AG20443 (cell line): ENCODE data around the gene LAMA1.

ENCODE experiments used
- DNase-seq: peaks from one replicate; pipeline ENCODE4 v3.0.0; 2012; ENCODE audit warnings: low spot score, mixed read lengths

Gene LAMA1

DNA sequence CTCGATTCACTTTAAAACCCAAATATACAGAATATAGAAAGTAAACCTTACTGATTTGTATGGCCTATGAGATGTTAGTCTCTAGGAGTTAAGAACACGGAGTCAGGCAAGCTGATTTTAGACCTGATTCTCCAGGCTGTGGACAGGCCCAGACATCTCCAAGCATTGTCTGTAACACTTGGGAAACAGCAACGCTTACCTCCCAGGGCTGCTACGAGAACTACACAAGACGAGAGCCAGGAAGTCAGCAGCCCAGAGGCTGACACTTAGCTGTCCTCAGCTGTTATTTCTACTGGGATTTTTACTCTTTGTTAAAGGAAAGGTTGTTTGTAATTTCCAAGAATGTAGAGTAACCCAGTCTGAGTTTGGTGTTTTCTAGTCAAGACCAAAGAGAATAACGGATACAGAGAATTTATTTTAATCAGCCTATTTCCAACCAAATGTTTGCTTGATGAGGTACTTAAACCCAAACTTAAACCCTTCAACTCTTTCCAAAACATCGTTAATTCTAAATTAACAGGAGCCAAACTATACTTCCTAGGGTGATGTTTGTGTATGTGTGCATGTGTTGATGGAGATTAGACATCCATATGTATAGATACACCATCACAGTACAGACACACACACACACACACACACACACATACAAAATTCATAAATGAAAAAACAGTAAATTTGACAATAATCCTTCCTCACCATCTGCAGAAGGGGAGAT lies 123.4 kb downstream of the LAMA1 start:
- peak; percentile 38 for DNase-seq

DNA sequence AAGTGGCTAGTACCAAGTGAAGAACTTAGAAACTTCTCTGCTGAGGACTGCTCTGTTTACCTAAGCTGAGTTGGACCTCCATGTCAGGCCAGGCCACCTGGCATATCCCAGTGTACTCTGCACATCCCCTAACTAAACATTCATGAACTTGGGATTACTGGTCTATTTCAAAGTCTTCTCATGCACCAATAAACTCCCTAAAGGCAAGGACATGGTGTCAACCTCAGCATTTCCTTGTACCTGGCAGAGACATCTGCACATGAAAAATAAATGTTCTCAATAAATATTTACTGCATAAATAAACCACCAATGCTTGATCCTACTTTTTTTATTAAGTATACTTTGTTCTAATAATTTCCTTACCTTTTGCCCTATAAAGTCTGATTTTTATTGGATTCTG lies 124.8 kb downstream of the LAMA1 start:
- DNase-seq: no peak

DNA sequence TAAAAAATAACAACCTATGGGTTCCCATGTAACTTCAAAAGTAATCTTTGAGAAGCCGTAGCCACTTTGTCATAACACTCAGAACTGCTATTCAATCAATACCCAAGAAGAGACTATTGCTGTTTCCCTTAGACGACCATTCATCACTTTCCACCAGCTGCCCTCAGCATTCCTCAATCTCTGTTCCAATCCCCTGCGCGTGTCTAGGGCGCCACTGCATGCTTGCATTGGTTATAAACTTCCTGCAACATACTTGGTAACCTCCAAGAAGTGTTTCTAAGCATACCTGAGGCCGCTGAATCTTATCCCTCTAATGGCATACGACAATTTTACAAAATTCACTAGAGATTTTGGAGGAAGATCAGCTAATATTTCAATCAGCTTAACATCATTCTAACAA lies 134.2 kb downstream of the LAMA1 start:
- DNase-seq: no peak

DNA sequence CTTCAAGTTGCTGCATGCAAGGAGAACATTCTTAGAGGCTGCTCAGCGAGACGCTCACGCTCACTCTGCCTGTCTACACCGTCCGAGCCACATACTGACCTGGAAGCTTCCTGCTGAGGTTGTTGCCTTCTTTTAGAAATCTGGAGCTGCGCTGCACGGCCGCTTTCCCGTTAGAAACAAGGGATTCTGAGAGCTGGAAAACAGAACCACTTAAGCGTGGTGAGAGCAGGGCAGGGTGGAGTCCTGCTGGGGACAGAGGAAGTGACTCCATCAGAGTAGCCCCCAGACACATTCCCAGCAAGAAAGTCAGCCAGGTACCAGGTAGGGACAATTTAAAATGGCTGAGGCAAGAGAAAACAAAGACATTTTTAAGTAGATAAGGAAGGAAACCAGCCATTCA lies 135.2 kb downstream of the LAMA1 start:
- DNase-seq: no peak

DNA sequence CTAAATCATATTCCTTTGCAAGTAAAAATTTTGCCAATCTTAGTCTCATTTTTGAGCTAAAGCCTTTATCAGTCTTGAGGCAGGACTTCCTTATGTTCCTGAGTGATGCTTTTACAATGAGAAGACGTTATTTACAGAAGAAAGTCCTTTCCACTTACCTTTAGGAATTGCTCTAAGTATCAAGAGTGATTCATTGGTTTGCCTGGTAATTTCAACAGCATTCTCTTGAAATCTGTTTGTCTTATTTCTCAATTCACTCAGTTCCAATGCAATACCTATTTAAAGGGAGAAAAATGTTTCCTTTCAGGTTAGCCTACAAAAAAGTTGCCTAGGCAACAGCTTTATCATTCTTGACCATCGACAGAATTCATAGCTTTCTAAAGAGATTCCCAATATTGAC lies 137.2 kb downstream of the LAMA1 start:
- no peak for DNase-seq

DNA sequence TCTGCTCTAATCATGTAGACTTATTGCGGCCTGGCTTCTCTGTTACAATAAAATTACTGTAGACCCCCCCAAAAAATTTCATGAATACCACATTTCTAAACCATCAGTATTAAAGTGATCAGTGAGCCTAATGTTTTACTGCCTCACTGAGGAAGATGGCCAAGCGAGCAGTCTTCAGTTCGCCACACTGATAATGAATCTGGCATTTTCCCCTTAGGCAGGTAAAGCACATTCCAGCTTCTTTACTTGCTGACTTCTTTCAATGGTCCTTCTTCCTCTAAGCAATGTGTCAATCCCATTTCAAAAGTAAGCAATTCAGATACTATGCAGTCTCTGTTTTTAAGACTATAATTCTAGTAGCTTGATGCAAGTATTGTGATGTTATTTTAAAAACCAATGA lies 137.6 kb downstream of the LAMA1 start:
- DNase-seq: no peak

DNA sequence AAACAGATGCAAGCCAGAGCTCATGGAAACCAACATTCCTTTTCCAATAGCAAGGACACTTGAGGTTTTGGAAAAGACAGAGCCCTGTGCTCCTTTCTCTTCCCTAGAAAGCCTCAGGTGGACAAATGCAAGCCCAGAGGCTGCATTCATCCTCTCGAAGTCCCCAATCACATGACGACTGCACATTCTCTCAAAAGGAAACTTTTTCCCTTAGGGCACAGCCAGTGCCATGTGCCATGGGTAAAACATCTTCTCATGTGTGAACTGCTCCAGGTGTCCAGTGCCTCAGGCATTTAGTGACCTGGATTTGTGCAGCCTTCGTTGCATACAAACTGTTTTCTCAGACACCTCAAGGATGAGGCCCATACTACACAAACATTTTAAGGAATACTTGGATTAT lies 140.7 kb downstream of the LAMA1 start:
- DNase-seq: no peak

DNA sequence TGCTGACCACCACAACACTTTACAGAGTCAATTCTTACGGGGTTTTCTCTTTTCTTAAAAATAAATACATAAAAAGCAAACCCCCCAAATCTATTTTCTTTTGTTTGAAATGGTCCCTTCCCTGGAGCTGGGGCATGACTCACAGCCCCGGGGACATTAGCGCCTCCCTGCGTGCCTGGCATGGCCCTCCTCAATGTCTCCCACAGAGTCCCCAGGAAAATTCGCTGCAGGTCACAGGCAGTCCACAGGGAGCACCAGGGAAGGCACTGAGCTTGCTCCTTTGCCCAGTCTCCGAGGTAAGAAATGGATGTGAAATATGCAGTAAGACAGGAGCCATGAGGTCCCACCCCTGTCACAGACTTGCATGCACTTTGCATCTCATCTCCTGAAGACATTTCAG lies 142.5 kb downstream of the LAMA1 start:
- no peak for DNase-seq

DNA sequence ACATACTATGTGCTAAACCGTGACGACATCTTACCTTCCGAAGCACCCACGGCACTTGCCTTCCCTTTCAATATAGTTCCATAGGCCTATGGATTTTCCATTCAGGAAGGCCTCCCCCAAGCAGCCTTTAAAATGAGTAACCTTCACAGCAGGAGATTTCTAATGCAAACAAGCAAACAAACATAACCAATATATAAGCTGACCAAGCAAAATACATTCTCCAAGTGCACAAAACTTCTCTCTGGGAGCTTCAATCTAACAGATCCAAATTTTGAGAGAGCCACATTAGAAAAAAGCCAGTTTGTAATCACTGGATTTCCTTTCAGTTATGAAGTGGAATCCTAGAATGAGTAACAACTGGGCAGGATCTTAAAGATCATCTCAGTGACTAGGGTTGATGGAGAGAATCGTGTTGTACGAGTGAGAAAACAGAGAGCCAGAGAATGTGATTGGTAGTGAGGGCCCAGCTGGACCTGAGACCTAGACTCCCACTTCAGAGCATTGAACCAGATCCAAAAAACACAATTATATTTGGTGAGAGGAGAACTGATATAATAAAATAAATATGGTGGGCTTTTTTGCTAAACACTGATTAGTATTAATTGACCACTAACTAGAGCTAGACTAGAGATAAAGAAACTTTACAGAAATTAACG lies 145.6 kb downstream of the LAMA1 start:
- no peak for DNase-seq

DNA sequence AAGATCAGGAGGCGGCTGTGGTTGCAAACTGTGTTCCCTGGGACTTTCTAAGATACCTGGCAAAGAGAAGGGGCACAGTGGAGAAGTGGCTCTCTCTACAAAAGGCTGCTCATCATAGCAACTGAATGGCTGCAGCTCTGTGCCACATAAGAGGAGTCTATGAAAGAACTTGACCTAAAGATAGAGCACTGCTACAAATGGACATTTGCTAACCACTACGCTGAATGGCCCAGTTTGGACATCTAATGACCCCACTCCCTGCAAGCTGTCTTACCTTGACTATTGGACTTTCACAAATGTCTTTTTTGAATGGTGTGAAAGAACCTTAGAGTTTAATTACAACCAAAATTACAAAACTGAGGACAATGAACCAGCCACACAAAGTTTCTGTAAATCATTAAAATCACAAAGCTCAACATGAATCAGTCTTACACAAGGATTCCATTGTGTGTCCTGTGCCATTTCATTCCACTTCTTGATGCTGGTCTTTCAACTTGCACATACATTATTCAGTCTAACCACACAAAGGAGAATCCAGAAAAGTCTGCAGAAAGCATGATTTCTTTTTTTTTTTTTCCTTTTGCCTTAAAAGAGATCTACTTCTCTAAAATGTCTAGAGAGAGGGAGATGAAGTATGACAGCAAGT lies 154.0 kb downstream of the LAMA1 start:
- no peak for DNase-seq

DNA sequence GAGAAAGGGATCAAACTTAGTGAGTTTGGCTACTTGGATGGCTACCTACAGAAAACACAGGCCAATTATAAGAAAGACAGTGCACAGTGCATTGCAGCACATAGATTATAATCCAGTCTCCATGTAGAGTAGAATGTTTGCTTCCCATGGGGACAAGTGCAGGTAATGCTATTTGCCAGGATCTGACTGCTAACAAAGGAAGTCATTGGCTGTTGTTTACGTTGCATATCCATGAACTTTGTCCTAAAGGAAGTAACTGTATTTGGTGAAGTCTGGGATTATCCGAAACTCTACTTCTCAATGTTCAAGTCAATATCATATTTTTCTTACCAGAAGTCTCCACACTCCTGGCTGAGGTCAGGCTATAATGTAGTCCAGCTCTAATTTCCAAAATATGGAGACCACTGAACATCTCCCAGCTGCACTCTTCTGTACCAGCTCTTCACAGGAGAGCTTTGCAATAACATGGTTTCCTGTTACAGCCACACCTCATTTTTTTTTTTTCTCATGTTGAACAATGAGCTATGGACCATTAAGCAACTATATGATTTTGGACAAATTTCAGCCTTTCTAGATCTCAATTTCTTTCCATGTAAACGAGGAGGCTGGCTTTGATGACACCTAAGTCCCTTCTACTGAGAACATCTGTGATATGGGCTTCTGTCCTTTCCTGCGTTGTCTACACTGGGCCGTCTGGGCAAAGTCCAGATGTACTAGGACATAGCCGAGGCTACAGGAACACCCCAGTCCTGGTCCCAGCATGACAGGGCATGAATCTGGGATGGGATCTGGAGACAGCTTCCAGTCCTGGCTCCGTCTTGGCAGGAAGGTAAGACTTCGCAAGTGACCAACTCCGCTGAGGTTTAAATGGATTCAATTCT lies 154.8 kb downstream of the LAMA1 start:
- DNase-seq: no peak

DNA sequence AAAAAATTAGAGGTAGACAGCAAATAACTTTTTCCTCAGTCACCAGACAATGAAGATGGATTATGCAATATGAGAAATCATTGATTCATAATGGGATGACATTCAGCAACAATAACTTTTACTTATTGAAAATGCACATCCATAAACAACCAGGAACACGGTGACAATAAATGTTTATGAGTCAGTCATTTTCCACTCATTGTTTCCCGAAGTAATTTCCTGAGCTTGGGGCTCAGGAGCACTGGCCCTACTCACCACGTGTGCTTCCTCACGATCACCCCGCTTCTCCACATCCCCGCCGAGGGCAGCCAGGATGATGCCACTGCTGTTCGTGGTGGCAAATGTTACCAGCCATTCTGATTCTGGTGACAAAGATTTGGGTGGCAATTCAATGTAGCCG lies 156.3 kb downstream of the LAMA1 start:
- no peak for DNase-seq

DNA sequence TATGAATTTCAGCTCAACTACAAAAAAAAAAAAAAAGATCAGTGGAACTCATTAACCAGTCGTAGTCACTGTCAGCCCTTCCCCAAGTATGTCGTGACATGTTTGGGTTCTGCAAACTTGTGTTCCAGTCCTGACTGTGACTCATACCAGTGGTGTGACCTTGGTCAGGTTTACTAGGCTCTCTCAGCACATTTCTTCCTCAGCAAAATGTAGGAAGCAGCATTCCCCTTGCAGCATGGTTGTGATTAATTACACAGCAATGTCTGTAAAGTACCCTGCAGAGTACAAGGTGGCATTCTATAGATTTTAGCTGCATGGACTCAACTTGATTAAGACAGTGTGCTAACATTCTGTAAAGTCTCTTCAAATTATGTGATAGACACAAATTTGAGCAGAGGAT lies 156.9 kb downstream of the LAMA1 start:
- DNase-seq: peak; percentile 24

DNA sequence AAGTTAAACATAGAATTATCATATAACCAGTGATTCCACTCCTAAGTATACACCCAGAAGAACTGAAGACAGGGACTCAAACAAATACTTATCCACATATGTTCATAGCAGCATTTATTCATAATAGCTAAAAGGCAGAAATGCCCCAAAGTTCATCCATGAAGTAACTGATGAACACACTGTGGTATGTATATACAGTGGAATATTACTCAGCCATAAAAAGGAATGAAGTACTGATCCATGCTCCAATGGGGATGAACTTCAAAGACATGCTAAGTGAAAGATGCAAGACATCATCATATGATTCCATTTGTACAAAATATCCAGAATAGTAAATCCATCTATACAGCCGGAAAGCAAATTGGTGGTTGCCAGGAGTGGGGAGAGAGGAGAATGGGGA lies 157.5 kb downstream of the LAMA1 start:
- DNase-seq: no peak

DNA sequence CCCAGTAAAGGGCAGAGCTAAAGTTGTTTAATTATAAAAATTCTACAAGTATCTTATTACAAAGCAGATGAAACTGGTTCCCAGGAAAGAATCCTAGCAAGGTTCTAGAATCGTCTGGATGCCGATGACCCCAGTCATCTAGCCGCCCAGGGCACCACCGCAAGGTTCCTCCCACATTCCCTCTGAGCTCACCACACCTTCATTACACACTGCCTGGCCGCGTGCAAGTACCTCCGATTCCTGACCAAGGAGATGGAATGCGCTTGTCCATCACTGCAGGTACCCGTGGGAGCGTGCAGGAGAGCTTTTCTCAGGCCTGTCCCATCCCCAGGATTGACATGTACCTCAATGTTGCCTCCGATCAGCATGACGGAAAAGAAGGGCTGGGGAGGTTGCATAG lies 158.5 kb downstream of the LAMA1 start:
- no peak for DNase-seq

DNA sequence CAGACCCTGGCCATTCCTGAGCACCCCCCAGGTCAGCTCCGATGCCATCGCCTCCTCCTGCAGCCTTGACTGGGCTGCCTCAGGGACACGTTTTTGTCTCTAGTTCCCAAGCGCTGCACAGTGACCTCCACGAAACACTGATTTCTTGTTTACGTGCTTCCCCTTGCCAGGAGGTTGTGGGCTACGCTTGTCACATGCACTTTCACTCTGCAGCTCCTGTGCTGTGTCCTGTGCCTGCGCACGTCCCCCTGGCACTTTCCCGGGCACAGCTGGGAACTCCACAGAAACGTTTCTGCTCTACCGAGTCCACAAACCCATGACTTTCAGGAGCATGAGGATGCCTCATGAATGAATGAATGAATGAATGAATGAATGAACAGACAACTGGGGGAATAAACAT lies 160.6 kb downstream of the LAMA1 start:
- DNase-seq: no peak

DNA sequence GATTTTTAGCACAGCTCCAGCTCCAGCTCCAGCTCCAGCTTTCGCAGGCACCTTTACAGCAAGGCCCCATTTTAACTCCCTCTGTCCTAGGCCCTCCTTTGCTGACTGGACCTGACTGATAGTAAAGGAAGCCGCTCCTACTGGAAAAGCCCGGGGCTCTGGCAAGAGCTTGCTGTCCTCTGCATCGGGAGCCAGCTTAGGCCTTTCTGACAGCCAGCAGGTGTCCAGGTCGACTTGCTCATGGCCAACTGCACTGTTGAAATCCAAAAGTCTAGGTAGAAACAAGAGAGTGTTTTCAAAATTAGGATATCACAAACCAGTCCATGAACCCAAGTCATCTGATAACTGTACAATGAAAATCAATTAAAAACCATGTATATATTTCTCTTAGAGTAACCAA lies 161.1 kb downstream of the LAMA1 start:
- no peak for DNase-seq

DNA sequence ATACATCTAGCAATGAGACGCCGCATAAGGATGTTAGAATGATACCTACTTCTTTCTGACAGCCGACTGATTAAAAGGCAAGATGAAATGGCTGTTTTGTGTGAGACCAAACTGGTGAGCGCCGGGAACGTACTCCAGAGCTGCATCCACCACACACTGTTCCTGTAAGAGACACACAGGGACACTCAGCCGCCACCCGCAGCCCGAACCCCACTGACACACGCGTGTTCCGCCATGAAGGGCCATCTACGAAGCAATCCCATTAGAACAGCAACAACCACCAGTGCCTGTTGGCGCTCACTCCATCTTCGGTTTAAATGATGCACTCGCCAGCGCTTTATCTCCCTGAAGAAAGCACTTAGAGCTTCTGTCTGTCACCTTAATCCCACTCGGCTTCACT lies 162.3 kb downstream of the LAMA1 start:
- no peak for DNase-seq

DNA sequence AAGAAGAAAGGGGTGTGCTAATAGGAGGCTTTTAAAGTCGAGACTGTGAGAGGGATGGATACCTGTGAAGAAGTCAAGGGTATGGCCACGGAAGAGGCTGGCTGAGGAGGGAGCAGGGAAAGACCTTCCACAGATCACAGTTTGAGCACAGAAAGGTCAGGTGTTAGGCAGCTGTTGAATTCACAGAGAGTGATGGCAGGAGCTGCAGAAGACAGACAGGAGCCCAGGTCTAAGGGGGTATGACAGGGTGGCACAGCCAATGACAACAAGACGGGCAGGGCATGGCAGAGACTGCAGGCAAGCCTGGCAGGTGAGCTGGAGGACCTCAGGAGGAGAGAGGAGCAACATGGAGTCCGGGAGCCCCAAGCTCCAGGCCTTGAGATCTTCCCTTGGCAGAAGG lies 163.1 kb downstream of the LAMA1 start:
- DNase-seq: no peak

DNA sequence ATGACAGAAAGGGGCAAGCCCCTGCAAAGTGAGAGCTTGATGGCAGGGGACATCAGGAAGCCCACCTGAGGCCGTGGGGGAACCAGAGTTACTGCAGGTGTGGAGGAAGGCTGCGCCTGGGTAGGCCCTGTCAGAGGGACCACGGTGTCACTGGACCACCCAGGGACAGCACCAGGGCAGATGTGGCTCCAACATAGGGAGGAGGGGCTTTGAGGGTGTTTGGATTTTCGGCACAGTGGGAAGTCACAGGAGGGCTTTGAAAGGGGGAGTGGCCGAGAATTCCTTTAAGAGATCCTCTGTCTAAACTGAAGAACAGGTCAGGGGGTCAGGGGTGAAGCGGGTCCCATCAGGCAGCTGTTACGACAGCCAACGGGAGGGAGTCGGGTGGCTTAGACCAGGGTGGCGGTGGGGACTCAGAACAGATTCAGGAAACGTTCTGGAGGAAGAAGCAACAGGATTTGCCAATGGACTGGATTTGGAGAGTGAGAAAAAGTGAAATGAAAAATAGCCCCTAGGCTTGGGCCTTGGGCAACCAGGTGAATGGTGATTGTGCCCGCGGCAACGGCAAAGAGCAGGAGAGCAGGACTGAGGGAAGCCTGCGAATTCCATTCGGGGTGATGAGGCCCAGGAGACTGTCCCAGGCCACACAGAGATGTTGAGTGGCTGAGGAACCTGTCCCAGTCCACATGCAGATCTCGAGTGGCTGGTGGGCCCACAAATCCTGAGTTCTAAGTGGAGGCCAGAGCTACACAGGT lies 166.1 kb downstream of the LAMA1 start:
- DNase-seq: no peak

DNA sequence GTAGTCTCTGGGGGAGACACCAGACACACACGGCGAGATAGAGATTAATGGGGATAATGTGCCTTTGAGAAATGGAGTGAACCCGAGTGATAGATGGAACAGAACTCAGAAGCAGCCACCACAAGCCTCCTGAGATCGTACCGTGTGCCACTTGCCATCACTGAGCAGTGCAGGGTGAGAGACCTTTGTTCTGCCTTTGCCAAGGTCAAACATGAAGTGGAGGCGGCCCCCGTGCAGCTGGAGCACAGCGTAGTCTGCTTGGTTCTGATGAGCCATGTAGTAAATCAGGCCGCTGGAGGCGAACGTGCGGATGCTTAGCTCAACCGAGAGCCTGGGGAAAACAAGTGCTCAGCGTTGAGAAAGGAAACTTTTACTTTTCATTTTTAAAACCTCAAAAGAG lies 167.0 kb downstream of the LAMA1 start:
- DNase-seq: no peak
